B cell (primary cell): Measurements from ENCODE around the gene DNAJC16. TPM values are rescaled to one million over a fixed set of nuclear protein-coding genes. Genes with fewer than 3 reads are reported as not detected.

Experiments
- ATAC-seq: fragments of 200-7000 bp; cut with Tn5 transposase; one replicate; pipeline ENCODE4 v1.10.0; 2021; ENCODE audit warnings: low read depth, mild to moderate bottlenecking, moderate number of reproducible peaks, moderate library complexity
- CTCF ChIA-PET: fragments of 350-600 bp; sonication (Branson Sonifier 250); formaldehyde crosslinking; loops from one replicate; lab custom pipeline; 2021; ENCODE audit warnings: antibody characterized with exemption, inconsistent platforms; lab: Charles Lee
- POLR2A ChIA-PET: fragments of 350-600 bp; sonication (Branson Sonifier 250); formaldehyde crosslinking; loops from one replicate; lab custom pipeline; 2021; ENCODE audit warnings: antibody characterized with exemption; lab: Charles Lee
- DNase-seq: peaks from one replicate; pipeline ENCODE4 v3.0.0; 2013
- H2AFZ ChIP-seq: 2 replicates; pipeline ENCODE4 v1.6.1; 2012; ENCODE audit warnings: mild to moderate bottlenecking, low read depth, low read length; ENCODE audit not compliant: insufficient read depth, poor library complexity, severe bottlenecking
- H3K27ac ChIP-seq, 2 donors: 1 replicate in 1 of 2; 2 replicates in 1 of 2; pipeline ENCODE4 v1.5.1; 2012 to 2013; ENCODE audit warnings: low read length in 2 of 2, mild to moderate bottlenecking in 2 of 2, moderate library complexity in 1 of 2
- H3K27me3 ChIP-seq, 4 experiments: fragments of 200-600 bp in 1 of 4; sonication (generic) in 1 of 4; replicated peaks in 1 of 4; 1 replicate in 2 of 4; 2 replicates in 2 of 4; pipeline versions ENCODE4 v1.6.1 to v1.7.0; 2013 to 2016; ENCODE audit warnings: low read length in 3 of 4, mild to moderate bottlenecking in 2 of 4, mixed read lengths in 1 of 4, moderate library complexity in 1 of 4; ENCODE audit not compliant: insufficient read depth in 4 of 4, control insufficient read depth in 3 of 4; ENCODE audit errors: control extremely low read depth in 1 of 4
- H3K36me3 ChIP-seq, 2 experiments: replicated peaks in 1 of 2; 1 replicate in 1 of 2; 2 replicates in 1 of 2; pipeline versions ENCODE4 v1.6.1 to v1.7.1; 2013; ENCODE audit warnings: low read length in 1 of 2; ENCODE audit not compliant: insufficient read depth in 2 of 2, control insufficient read depth in 1 of 2; ENCODE audit errors: control extremely low read depth in 1 of 2, extremely low read depth in 1 of 2
- H3K4me1 ChIP-seq, 2 donors: fragments of 200-600 bp in 1 of 2; sonication (generic) in 1 of 2; 1 replicate in 1 of 2; 2 replicates in 1 of 2; pipeline versions ENCODE4 v1.5.1 to v1.6.1; 2013 to 2017; ENCODE audit warnings: low read length in 2 of 2; ENCODE audit not compliant: control insufficient read depth in 2 of 2, insufficient read depth in 2 of 2
- H3K4me2 ChIP-seq: replicated peaks from 2 replicates; pipeline ENCODE3; 2012; ENCODE audit warnings: mild to moderate bottlenecking, low read depth, low read length; ENCODE audit not compliant: poor library complexity, severe bottlenecking
- H3K4me3 ChIP-seq, 5 experiments: fragments of 200-600 bp in 1 of 5; sonication (generic) in 1 of 5; 1 replicate in 3 of 5; 2 replicates in 2 of 5; pipeline versions ENCODE4 v1.5.1 to v1.7.0; 2011 to 2016; ENCODE audit warnings: low read length in 4 of 5, mild to moderate bottlenecking in 4 of 5, low read depth in 2 of 5, control low read depth in 1 of 5, moderate library complexity in 1 of 5; ENCODE audit not compliant: insufficient read depth in 1 of 5; ENCODE audit errors: control extremely low read depth in 1 of 5, extremely low read depth in 1 of 5
- H3K79me2 ChIP-seq: fragments of 200-600 bp; sonication (generic); one replicate; pipeline ENCODE4 v1.6.0; 2016; ENCODE audit warnings: low read length; ENCODE audit not compliant: control insufficient read depth, insufficient read depth
- H3K9ac ChIP-seq: fragments of 200-600 bp; sonication (generic); 2 replicates; pipeline ENCODE4 v1.6.1; 2017; ENCODE audit warnings: mild to moderate bottlenecking, low read length, moderate library complexity
- H3K9me3 ChIP-seq, 3 donors: one replicate each; pipeline versions ENCODE4 v1.6.1 to v1.7.1; 2013; ENCODE audit warnings: low read length in 2 of 3; ENCODE audit not compliant: control insufficient read depth in 2 of 3, insufficient read depth in 1 of 3; ENCODE audit errors: control extremely low read depth in 1 of 3
- H4K20me1 ChIP-seq: 2 replicates; pipeline ENCODE4 v1.6.0; 2012; ENCODE audit warnings: mild to moderate bottlenecking, low read length; ENCODE audit not compliant: insufficient read depth, control insufficient read depth, poor library complexity, severe bottlenecking
- H3K27ac Mint-ChIP-seq: one replicate; pipeline ENCODE4 v1.8.0; 2021; ENCODE audit warnings: mixed read lengths
- H3K27me3 Mint-ChIP-seq: one replicate; pipeline ENCODE4 v1.8.0; 2021; ENCODE audit warnings: mixed read lengths
- H3K4me1 Mint-ChIP-seq: one replicate; pipeline ENCODE4 v1.8.0; 2021; ENCODE audit warnings: mixed read lengths
- H3K4me3 Mint-ChIP-seq: one replicate; pipeline ENCODE4 v1.8.0; 2021; ENCODE audit warnings: mixed read lengths
- H3K9me3 Mint-ChIP-seq: one replicate; pipeline ENCODE4 v1.8.0; 2022; ENCODE audit warnings: mixed read lengths; ENCODE audit not compliant: insufficient read depth
- EZH2 ChIP-seq: IDR thresholded peaks from 2 replicates; pipeline ENCODE4 v1.6.1; 2012; ENCODE audit warnings: borderline replicate concordance, low read depth, mild to moderate bottlenecking, moderate library complexity, low read length; ENCODE audit not compliant: insufficient read depth, poor library complexity, severe bottlenecking
- WGBS: methylation state at CpG from one replicate; pipeline ENCODE4 v1.1.5; 2013; ENCODE audit warnings: missing lambda C conversion rate; ENCODE audit not compliant: insufficient coverage; 5-methylcytosine and 5-hydroxymethylcytosine counted together
- intact Hi-C: fragments of 100-400 bp; cut with micrococcal nuclease; formaldehyde crosslinking; loops from one replicate; pipeline ENCODE4 v1.10.0; 2022
- polyA plus RNA-seq: library from polyadenylated mRNA; depleted of rRNA; stranded (reverse); fragments of >200 nt; gene quantifications from 2 replicates; pipeline ENCODE4 v1.2.3, GENCODE V29; 2012
- total RNA-seq, 2 donors: library from RNA; stranded (reverse); fragments of 120-200 nt in 1 of 2; gene quantifications; 1 replicate in 1 of 2; 2 replicates in 1 of 2; pipeline versions ENCODE4 v1.2.3 to v1.2.4, GENCODE V29; 2013 to 2022
- TF ChIP-seq, protein P1 (sequence below): fragments of 200-600 bp; IDR thresholded peaks from one replicate; pipeline ENCODE4 v1.8.0; 2022; ENCODE audit warnings: antibody characterized with exemption, mild to moderate bottlenecking

The DNAJC16 gene
- total and polyA plus RNA-seq, 2 donors (not counting 1 experiment from before 2014, with no cell fraction given) = 16.9 to 47.1 TPM

GRCh38 chr1:15624133-15624714 lies 97.6 kb downstream of the DNAJC16 start:
- H3K9ac ChIP-seq = no peak overlapping the region
- H3K4me3 ChIP-seq = no peak overlapping the region
- Mint-ChIP-seq H3K9me3 (no peaks in the 10 kb centered on the region), H3K4me1 (peaks cover 65% of the 10 kb centered on the region), H3K27me3 (no peaks in the 10 kb centered on the region), H3K4me3 (no peak overlapping the region), H3K27ac (peak overlapping the region; percentile 7)
- ATAC-seq (no peak), DNase-seq (no peak)
- H3K4me2 ChIP-seq = no peak overlapping the region
- H3K36me3 ChIP-seq = peaks cover 7 to 29% of the 10 kb centered on the region in 2 experiments
- WGBS = 95% methylated on average over 3 of the region's 3 CpGs
- no peaks in the 10 kb centered on the region for H3K9me3 ChIP-seq
- peaks cover 46% of the 10 kb centered on the region for H4K20me1 ChIP-seq
- no peaks in the 10 kb centered on the region for H3K27me3 ChIP-seq
- H2AFZ ChIP-seq = no peak overlapping the region
- H3K4me1 ChIP-seq = peaks cover 19 to 34% of the 10 kb centered on the region in 2 donors
- no peak for TF ChIP-seq EZH2
- TF ChIP-seq, protein P1, sequence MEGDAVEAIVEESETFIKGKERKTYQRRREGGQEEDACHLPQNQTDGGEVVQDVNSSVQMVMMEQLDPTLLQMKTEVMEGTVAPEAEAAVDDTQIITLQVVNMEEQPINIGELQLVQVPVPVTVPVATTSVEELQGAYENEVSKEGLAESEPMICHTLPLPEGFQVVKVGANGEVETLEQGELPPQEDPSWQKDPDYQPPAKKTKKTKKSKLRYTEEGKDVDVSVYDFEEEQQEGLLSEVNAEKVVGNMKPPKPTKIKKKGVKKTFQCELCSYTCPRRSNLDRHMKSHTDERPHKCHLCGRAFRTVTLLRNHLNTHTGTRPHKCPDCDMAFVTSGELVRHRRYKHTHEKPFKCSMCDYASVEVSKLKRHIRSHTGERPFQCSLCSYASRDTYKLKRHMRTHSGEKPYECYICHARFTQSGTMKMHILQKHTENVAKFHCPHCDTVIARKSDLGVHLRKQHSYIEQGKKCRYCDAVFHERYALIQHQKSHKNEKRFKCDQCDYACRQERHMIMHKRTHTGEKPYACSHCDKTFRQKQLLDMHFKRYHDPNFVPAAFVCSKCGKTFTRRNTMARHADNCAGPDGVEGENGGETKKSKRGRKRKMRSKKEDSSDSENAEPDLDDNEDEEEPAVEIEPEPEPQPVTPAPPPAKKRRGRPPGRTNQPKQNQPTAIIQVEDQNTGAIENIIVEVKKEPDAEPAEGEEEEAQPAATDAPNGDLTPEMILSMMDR = no peak
- no peak overlapping the region for H3K27ac ChIP-seq
- peaks cover 97% of the 10 kb centered on the region for H3K79me2 ChIP-seq
- intact Hi-C loops = no loop called here
- CTCF ChIA-PET = no interaction called here
- POLR2A ChIA-PET = no interaction called here

DNA sequence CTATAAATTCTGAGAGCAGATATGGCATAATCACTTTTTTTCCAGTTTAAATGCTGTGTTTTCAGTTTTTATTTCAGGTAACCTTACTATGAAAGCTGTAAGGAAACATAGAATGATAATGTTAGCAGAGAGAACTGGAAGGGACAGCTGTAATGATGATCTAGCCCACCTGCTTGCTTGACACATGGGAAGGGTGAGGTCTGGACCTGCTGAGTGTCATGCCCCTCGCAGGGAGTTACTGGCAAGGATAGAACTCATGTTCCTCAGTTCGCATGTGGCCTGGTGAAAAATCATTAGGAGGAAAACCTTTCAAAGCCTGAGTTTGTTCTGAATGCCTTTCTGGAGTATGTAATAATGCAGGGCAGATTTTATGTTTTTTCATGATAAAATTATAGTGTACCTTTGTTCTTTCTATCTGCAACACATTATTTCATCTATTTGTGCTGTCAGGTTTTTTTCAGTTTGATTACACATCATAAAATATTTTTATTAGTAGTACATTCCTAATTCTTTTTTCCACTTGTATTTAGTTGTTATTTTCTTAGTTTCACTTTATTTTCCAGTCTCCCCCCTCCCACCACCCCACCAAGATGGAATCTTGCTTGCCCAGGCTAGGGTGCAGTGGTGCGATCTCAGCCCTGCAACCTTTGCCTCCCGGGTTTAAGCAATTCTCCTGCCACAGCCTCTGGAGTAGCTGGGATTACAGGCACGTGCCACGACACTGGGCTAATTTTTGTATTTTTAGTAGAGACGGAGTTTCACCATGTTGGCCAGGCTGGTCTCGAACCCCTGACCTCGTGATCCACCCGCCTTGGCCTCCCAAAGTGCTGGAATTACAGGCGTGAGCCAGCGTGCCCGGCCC lies 98.6 kb downstream of the DNAJC16 start:
- Histone ChIP-seq H3K79me2 (peaks cover 94% of the 10 kb centered on the region), H3K4me3 (no peak overlapping the region), H3K4me2 (no peak overlapping the region), H3K27ac (no peak overlapping the region), H3K36me3 (peaks cover 10 to 37% of the 10 kb centered on the region in 2 experiments), H4K20me1 (peaks cover 50% of the 10 kb centered on the region), H3K9ac (no peak overlapping the region), H3K4me1 (peaks cover 13 to 23% of the 10 kb centered on the region in 2 donors), H2AFZ (no peak overlapping the region), H3K9me3 (no peaks in the 10 kb centered on the region), H3K27me3 (no peaks in the 10 kb centered on the region)
- ATAC-seq (no peak), DNase-seq (no peak)
- ChIA-PET CTCF (no interaction called here), POLR2A (no interaction called here)
- TF ChIP-seq, protein P1 = no peak
- TF ChIP-seq EZH2 = no peak
- intact Hi-C loops = no loop called here
- Mint-ChIP-seq H3K27me3 (no peaks in the 10 kb centered on the region), H3K9me3 (no peaks in the 10 kb centered on the region), H3K4me3 (no peak overlapping the region), H3K27ac (peak overlapping the region; percentile 16), H3K4me1 (peaks cover 57% of the 10 kb centered on the region)
- WGBS = 99% methylated on average over 13 of the region's 13 CpGs
